ENCODE results near the gene PRKN.

Gene PRKN

DNA sequence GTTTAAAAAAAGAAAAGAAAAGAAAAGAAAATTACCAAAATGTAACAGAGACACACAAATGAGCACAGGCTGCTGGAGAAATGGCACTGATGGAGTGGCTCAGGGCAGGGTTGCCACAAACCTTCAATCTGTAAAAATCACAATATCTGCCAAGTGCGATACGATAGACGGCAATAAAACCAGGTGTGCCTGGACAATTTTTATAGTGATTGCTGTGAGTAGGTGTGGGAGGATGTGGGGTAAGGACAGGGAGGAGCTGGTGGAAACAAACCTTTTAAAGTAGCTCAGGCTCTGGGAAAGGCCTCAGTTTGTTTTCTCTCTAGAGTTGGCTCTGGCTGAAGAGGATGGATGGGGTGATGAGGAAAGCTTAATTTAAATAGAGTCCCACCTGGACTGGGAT lies 861.0 kb downstream of the PRKN start:
- TF ChIP-seq, protein P1, sequence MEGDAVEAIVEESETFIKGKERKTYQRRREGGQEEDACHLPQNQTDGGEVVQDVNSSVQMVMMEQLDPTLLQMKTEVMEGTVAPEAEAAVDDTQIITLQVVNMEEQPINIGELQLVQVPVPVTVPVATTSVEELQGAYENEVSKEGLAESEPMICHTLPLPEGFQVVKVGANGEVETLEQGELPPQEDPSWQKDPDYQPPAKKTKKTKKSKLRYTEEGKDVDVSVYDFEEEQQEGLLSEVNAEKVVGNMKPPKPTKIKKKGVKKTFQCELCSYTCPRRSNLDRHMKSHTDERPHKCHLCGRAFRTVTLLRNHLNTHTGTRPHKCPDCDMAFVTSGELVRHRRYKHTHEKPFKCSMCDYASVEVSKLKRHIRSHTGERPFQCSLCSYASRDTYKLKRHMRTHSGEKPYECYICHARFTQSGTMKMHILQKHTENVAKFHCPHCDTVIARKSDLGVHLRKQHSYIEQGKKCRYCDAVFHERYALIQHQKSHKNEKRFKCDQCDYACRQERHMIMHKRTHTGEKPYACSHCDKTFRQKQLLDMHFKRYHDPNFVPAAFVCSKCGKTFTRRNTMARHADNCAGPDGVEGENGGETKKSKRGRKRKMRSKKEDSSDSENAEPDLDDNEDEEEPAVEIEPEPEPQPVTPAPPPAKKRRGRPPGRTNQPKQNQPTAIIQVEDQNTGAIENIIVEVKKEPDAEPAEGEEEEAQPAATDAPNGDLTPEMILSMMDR (IDR thresholded peaks at IDR 0.05) = no peak

DNA sequence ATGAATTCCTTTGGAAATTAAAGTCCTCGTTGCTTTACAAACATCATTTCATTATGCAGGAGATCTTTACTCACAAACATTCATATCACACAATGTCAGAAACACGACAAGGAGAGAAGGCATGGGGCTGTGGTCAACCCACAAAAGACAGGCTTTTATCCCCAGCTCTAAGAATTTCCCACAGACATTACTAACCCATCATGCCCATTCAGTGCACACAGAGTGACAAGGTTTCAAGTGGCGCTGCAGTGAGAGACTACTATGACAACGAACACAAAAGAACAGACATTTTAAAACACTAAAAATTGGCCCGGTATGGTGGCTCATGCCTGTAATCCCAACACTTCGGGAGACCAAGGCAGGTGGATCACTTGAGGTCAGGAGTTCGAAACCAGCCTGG lies 873.9 kb downstream of the PRKN start:
- TF ChIP-seq, protein P1 (IDR thresholded peaks at IDR 0.05) = no peak

DNA sequence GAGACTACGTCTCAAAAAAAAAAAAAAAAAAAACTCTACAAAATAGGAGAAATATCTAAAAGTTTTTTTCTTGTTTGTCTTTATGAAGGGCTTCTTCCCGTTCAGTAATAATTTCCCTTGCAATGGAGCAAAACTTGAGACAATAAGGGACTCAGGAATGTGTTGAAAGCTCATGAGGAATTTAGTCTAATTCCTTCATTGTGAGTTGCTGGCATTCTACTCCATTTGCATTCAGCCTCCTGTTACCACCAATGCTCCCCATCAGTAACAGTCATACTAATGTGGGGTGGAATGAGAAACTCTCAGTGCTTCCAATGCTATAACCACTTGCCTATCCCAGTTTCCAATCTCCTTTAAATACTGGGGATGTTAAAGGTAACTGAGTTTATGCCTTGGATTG lies 877.0 kb downstream of the PRKN start:
- TF ChIP-seq, protein P1 (IDR thresholded peaks at IDR 0.05) = no peak

DNA sequence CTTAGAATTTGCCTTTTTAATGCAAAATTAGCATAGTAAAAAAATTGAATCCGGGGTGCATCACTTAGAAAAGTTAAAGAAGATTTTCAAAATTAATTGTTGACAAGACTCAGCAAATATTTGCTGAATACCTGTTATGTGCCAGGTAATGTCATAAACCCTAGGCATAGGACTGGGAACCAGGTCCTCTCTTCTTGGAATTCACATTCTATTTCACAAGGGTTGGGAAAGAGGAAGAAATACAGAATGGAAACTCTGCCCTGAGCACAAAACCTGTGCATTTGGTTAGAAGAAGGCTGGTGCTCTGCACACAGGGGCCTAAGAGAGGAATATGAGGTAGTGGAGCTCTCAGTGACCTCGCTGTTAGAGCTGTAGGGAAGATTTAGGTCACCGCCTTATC lies 879.9 kb downstream of the PRKN start:
- TF ChIP-seq, protein P1 (IDR thresholded peaks at IDR 0.05) = no peak

DNA sequence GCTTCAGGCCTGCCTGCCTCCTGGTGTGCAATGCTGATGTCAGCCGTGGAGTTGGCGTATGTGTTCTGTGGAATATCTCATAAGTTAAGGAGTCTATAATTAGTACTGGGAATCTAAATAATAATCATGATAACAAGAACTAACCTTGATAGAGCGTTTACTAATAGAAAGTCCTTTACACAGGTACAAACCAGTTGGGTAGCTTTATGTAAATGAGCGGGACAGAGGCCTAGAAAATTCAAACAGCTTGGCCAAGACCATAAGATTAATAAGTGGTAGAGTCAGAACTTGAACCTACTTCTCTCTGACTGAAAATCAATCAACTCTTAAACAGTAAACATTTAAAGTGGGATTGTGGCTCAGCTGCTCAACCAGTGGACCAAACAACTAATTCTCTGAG lies 882.8 kb downstream of the PRKN start:
- TF ChIP-seq, protein P1 (IDR thresholded peaks at IDR 0.05) = no peak

DNA sequence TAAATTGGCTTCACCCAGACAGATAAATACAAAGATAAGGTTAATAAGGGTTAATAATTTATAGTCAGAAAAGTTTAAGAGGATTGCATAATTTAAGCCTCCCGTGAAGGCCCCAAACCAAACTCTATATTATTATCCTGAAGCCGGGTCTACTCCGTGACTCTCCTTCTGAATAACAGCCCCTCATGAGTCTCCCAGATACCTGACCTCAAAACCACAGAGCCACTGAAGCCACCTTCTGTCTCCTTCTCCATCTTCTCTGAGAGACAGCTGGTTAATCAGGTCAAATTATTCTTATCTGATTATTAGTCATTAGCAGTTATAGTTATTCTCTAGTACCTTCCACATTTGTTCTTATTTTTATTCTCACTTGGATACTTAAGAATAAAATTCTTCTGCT lies 884.5 kb downstream of the PRKN start:
- TF ChIP-seq, protein P1 (IDR thresholded peaks at IDR 0.05) = no peak

DNA sequence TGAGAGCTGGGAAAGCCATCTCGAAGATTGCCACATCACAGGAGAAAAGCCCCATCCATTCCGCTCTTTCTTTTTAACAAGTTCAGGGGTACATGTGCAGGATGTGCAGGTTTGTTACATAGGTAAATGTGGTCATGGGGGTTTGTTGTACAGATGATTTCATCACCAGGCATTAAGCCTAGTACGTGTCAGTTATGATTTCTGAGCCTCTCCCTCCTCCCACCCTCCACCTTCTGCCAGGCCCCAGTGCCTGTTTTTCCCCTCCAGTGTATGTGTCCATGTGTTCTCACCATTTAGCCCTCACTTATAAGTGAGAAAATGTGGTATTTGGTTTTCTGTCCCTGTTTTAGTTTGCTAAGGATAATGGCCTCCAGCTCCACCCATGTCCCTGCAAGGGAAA lies 887.2 kb downstream of the PRKN start:
- TF ChIP-seq, protein P1 (IDR thresholded peaks at IDR 0.05) = no peak

DNA sequence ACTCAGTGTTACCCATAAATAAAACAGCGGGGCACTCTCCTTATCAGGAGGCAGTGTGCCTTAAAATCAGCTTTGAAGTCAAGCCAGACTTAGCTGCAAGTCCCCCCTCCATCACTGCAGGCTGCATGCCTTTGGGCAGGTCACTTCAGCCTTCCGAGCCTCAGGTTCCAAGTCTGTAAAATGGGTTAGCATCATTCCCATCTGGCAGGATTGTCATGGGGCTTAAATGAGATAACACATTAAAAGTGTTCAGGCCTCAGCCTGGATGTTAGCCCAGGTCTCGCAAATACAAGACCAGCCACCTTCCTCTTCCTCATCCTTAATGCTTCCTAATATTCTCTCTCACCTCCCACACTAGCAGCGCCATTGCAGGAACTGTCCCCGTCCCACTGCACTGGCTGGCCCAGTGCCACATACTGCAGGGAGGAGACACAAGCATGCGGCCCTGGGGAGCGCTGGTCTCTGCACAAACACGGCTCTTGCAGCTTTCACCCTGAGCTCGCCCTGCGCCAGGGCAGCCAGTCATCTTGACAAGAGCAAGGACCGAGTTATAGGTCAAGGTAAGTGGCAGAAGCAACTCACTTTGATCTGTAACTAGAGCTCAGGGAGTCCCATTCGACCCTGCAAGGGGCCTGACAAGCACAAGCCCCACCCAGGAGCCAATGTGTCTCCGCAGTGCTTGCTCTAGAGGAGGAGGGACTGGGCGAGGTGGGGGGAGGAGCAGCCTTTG lies 889.1 kb downstream of the PRKN start:
- TF ChIP-seq, protein P1 (IDR thresholded peaks at IDR 0.05) = no peak

Data from LNCAP (cell line).